ENCODE results near the gene PARD3.
"Not testable (repeated sequence)": the region's sequence is repeated elsewhere in the genome, so short reads cannot be mapped to it uniquely, and the experiment has no call there.

Gene PARD3

DNA sequence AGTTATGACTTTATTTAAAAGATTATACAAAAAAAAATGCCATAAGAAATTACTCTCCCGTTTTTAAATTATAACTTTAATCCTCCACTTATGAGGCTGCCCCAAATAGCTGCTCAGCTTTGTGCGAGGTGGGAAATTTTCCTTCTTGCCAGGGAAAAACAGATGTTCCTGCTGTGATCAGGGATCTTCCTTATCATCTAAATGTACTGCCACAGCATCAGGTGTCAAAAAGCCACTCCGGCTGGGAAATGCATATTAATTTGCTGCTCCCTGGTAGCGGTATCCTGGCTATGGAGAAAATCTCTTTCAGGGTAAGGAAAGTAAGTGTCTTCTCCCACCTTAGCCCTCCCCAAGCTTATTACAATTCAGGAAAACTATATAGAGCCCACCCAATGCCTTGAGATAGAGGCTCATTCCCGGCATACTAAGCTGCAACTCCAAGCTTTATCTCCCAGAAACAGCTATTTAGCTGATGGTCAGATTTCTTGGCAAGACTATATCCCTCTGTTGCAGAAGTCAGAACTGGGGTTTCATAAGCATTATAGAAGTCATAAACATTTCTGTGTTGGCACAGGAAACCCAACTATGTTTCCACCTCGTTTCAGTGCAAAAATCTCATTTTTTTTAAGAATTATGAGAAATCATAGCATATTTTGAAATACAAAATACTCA, 360.4 kb downstream of the PARD3 start:
- Histone ChIP-seq H3K36me3 (no peaks in the 10 kb centered on the region), H3K4me1 (no peaks in the 10 kb centered on the region), H3K4me3 (no peak overlapping the region), H3K9me3 (no peaks in the 10 kb centered on the region), H3K27me3 (no peaks in the 10 kb centered on the region), H3K27ac (no peak overlapping the region)
- TF ChIP-seq, protein P1, sequence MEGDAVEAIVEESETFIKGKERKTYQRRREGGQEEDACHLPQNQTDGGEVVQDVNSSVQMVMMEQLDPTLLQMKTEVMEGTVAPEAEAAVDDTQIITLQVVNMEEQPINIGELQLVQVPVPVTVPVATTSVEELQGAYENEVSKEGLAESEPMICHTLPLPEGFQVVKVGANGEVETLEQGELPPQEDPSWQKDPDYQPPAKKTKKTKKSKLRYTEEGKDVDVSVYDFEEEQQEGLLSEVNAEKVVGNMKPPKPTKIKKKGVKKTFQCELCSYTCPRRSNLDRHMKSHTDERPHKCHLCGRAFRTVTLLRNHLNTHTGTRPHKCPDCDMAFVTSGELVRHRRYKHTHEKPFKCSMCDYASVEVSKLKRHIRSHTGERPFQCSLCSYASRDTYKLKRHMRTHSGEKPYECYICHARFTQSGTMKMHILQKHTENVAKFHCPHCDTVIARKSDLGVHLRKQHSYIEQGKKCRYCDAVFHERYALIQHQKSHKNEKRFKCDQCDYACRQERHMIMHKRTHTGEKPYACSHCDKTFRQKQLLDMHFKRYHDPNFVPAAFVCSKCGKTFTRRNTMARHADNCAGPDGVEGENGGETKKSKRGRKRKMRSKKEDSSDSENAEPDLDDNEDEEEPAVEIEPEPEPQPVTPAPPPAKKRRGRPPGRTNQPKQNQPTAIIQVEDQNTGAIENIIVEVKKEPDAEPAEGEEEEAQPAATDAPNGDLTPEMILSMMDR (IDR thresholded peaks at IDR 0.05) = no peak
- DNase-seq = no peak
- intact Hi-C loops (cut with DNase I; ENCODE audit: low total_unique reads) = no loop called here

DNA sequence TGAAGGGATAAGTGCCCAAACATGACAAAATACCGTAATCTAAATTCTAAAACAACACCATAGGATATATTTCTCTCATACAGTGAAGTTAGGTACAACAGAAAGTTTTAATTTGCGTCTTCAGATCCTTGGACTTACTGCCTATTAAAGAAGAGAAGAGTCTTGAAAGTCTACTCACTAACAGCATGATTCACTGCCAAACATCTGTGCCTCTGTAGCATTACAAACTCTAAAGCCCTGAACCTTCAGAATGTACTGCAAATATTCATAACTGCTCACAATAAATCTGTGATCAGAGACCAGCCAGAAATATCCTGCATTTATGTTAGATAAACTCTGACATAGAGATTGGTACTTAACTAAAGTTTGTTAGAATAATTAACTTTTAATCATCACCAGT, 365.3 kb downstream of the PARD3 start:
- intact Hi-C loops (cut with DNase I; ENCODE audit: low total_unique reads) = no loop called here
- TF ChIP-seq, protein P1 (IDR thresholded peaks at IDR 0.05) = no peak

DNA sequence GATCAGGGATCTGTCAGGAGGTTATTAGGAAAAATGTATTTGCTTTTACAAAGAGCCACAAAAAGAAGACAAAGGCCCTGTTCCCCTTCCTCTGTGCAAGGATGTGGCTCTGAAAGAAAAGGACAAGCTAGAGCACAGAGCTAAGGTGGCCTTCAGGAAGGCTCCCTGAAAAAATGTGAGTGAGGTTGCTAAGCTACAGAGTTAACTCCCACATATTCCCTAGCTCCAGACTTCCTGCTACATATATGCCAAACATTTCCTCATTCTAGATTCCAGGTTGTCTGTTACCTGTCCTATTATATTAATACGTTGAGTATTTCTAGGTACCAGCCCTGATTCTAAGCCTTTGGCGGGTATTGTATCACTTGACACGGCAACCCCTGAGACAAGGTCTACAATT, 369.0 kb downstream of the PARD3 start:
- intact Hi-C loops (cut with DNase I; ENCODE audit: low total_unique reads) = no loop called here
- no peak overlapping the region for H3K27ac ChIP-seq
- TF ChIP-seq, protein P1 (IDR thresholded peaks at IDR 0.05) = no peak
- no peak overlapping the region for H3K4me3 ChIP-seq
- no peaks in the 10 kb centered on the region for H3K9me3 ChIP-seq
- no peaks in the 10 kb centered on the region for H3K4me1 ChIP-seq
- no peaks in the 10 kb centered on the region for H3K27me3 ChIP-seq
- H3K36me3 ChIP-seq = no peaks in the 10 kb centered on the region
- DNase-seq = no peak

More for the DNA sequence above, 365.3 kb downstream of the PARD3 start:
- H3K9me3 ChIP-seq = no peaks in the 10 kb centered on the region
- no peak for DNase-seq
- no peak overlapping the region for H3K27ac ChIP-seq
- H3K4me3 ChIP-seq = no peak overlapping the region
- no peaks in the 10 kb centered on the region for H3K4me1 ChIP-seq
- H3K27me3 ChIP-seq = no peaks in the 10 kb centered on the region
- H3K36me3 ChIP-seq = no peaks in the 10 kb centered on the region

DNA sequence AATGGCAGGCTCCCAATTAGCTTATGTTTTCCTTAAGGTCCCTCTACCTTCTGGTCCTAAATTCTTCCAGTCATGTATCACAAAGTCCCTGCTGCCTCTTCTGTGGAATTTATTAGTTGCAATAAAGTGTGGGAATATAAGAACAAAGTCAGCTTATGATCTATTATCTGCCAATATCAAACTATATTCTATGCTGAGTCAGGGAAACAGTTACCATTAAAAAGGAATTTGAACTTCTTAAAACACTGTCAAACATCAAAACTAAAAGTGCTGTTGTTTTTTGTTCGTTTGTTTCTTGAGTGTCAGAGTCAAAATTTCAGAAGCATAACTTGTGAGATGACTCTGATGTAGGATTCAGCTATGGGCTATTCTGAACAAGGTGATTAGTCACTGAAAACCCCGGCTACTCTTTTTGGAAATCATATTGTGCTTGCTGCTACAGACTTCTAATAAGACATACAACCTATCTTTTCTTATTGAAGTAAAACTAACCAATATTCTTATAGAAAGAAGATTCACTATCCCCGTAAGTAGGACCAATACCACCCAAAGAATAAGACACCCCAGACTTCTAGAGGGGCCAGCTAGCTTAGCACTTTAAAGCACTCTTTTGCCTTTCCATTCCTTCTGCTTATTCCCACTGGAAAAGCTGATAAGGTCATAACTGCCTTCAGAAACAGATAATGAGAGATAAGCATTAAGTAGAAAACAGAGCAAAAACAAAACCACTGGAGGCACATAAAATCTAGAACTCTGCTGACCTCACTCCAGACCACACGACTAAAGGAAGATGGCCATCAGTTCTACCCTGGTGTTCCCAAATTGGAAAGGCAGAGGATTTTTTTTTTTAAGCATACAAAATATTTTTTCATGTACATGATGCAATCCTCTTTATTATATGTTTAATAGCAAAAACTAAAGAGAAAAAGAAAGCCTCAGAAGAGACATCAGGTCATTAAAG, 370.6 kb downstream of the PARD3 start:
- no peak for DNase-seq
- Histone ChIP-seq H3K27ac (no peak overlapping the region), H3K4me3 (no peak overlapping the region), H3K36me3 (no peaks in the 10 kb centered on the region), H3K4me1 (peaks cover 0 to 3% (median 0%) of the 10 kb centered on the region in 4 donors), H3K9me3 (no peaks in the 10 kb centered on the region), H3K27me3 (no peaks in the 10 kb centered on the region)
- intact Hi-C loops (cut with DNase I; ENCODE audit: low total_unique reads) = no loop called here
- TF ChIP-seq, protein P1 (IDR thresholded peaks at IDR 0.05) = no peak

DNA sequence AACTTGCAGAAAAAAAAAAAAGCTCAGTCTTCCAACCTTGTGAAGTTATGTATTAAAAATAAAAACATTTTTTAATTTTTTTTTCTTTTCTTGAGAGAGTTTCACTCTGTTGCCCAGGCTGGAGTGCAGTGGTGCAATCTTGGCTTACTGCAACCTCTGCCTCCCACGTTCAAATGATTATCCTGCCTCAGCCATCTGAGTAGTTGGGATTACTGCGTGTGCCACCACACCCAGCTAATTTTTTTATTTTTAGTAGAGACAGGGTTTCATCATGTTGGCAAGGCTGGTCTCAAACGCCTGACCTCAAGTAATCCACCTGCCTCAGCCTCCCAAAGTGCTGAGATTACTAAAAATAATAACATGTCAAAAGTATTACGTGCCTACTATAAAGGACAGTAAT, 375.7 kb downstream of the PARD3 start:
- H3K27ac ChIP-seq; H3K9me3 ChIP-seq; H3K4me3 ChIP-seq; H3K27me3 ChIP-seq; H3K36me3 ChIP-seq; intact Hi-C loops (cut with DNase I; ENCODE audit: low total_unique reads): not testable (repeated sequence)
- H3K4me1 ChIP-seq = peaks cover 0 to 14% (median under 1%) of the 10 kb centered on the region in 4 donors
- DNase-seq = peak; percentile 47 to 77

DNA sequence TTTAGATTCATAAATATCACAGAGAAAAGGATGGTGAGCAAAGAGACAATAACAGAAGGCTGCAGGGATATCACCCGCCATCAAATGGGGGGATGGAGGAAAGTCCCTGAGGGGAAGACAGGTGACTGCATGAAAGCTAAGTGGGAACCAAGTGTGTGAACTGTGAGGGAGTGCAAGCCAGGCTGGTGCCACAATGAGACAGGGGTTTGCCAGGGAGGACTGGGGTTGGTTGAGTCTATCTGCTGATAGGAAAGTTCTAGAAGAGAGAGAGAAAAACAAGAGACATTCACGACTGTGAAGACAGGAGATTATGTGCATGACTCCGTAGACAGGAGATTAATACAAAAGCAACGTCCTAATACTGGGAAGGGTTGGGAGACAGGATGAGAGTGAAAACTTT, 376.4 kb downstream of the PARD3 start:
- H3K27ac ChIP-seq = no peak overlapping the region
- intact Hi-C loops (cut with DNase I; ENCODE audit: low total_unique reads) = no loop called here
- DNase-seq = no peak

More for the DNA sequence above, 376.4 kb downstream of the PARD3 start:
- Histone ChIP-seq H3K4me1 (peaks cover 0 to 21% (median 6%) of the 10 kb centered on the region in 4 donors), H3K27me3 (no peaks in the 10 kb centered on the region), H3K36me3 (no peaks in the 10 kb centered on the region), H3K9me3 (no peaks in the 10 kb centered on the region), H3K4me3 (no peak overlapping the region)
- TF ChIP-seq, protein P1 (IDR thresholded peaks at IDR 0.05) = no peak
